H9 (cell line): ENCODE measurements around the gene SLAMF6. TPM values are rescaled to one million over a fixed set of nuclear protein-coding genes. Genes with fewer than 3 reads are reported as not detected.

ENCODE experiments used
- DNase-seq: peaks from one replicate; pipeline ENCODE4 v3.0.0-alpha.2; 2017
- H2AFZ ChIP-seq: one replicate; pipeline ENCODE4 v1.6.1; 2013; ENCODE audit warnings: mild to moderate bottlenecking, low read length, control low read depth, moderate library complexity
- H2AK5ac ChIP-seq: 2 replicates; pipeline ENCODE4 v1.6.1; 2013; ENCODE audit warnings: low read length, control low read depth, mixed read lengths; ENCODE audit not compliant: insufficient read length
- H2BK120ac ChIP-seq: one replicate; pipeline ENCODE4 v1.6.1; 2013; ENCODE audit warnings: low read depth, mild to moderate bottlenecking, low read length, control low read depth, inconsistent platforms; ENCODE audit not compliant: poor library complexity, severe bottlenecking
- H2BK12ac ChIP-seq: 2 replicates; pipeline ENCODE4 v1.6.1; 2013; ENCODE audit warnings: low read length, control low read depth, mixed read lengths, low read depth; ENCODE audit not compliant: insufficient read length
- H2BK15ac ChIP-seq: 2 replicates; pipeline ENCODE4 v1.6.1; 2013; ENCODE audit warnings: low read depth, low read length, control low read depth
- H2BK20ac ChIP-seq: one replicate; pipeline ENCODE4 v1.6.1; 2013; ENCODE audit warnings: low read depth, mild to moderate bottlenecking, low read length, control low read depth, inconsistent platforms; ENCODE audit not compliant: poor library complexity, severe bottlenecking
- H2BK5ac ChIP-seq: 2 replicates; pipeline ENCODE4 v1.6.1; 2013; ENCODE audit warnings: low read length, control low read depth, mixed read lengths; ENCODE audit not compliant: insufficient read length
- H3K14ac ChIP-seq: 2 replicates; pipeline ENCODE4 v1.6.1; 2013; ENCODE audit warnings: low read length, control low read depth; ENCODE audit not compliant: insufficient read depth
- H3K18ac ChIP-seq: 2 replicates; pipeline ENCODE4 v1.6.1; 2013; ENCODE audit warnings: low read depth, mild to moderate bottlenecking, mixed read lengths, low read length, control low read depth; ENCODE audit not compliant: insufficient read length
- H3K23ac ChIP-seq: 2 replicates; pipeline ENCODE4 v1.6.1; 2013; ENCODE audit warnings: low read length, control low read depth, mixed read lengths, low read depth; ENCODE audit not compliant: insufficient read length
- H3K23me2 ChIP-seq: 2 replicates; pipeline ENCODE4 v1.6.1; 2013; ENCODE audit warnings: low read depth, mild to moderate bottlenecking, mixed read lengths, low read length, control low read depth; ENCODE audit not compliant: insufficient read length, poor library complexity, severe bottlenecking
- H3K27ac ChIP-seq: 2 replicates; pipeline ENCODE4 v1.5.1; 2013; ENCODE audit warnings: low read length, control low read depth, mixed read lengths, low read depth; ENCODE audit not compliant: insufficient read length
- H3K27me3 ChIP-seq: 2 replicates; pipeline ENCODE4 v1.6.1; 2013; ENCODE audit warnings: low read length, control low read depth, inconsistent platforms; ENCODE audit not compliant: insufficient read depth
- H3K4ac ChIP-seq: 2 replicates; pipeline ENCODE4 v1.6.1; 2013; ENCODE audit warnings: low read depth, mild to moderate bottlenecking, control low read depth, inconsistent platforms, low read length, moderate library complexity
- H3K4me1 ChIP-seq: 2 replicates; pipeline ENCODE4 v1.6.1; 2013; ENCODE audit warnings: low read length, control low read depth, inconsistent platforms; ENCODE audit not compliant: insufficient read depth
- H3K4me2 ChIP-seq: 2 replicates; pipeline ENCODE4 v1.6.1; 2013; ENCODE audit warnings: low read length, control low read depth, mixed read lengths; ENCODE audit not compliant: insufficient read length, insufficient read depth
- H3K56ac ChIP-seq: 2 replicates; pipeline ENCODE4 v1.6.1; 2013; ENCODE audit warnings: low read depth, mild to moderate bottlenecking, mixed read lengths, low read length, control low read depth; ENCODE audit not compliant: insufficient read length
- H3K79me1 ChIP-seq: 2 replicates; pipeline ENCODE4 v1.6.1; 2013; ENCODE audit warnings: low read depth, mild to moderate bottlenecking, moderate library complexity, low read length, control low read depth, inconsistent platforms; ENCODE audit not compliant: insufficient read depth, poor library complexity, severe bottlenecking
- H3K79me2 ChIP-seq: 2 replicates; pipeline ENCODE4 v1.6.1; 2013; ENCODE audit warnings: low read length, control low read depth, inconsistent platforms; ENCODE audit not compliant: insufficient read depth
- H3K9ac ChIP-seq: 2 replicates; pipeline ENCODE4 v1.6.1; 2013; ENCODE audit warnings: low read length, control low read depth, mixed read lengths; ENCODE audit not compliant: insufficient read length; ENCODE audit errors: extremely low read depth
- H3K9me3 ChIP-seq: one replicate; pipeline ENCODE4 v1.6.1; 2013; ENCODE audit warnings: low read depth, low read length, inconsistent platforms; ENCODE audit not compliant: control insufficient read depth
- H3T11ph ChIP-seq: one replicate; pipeline ENCODE4 v1.6.1; 2013; ENCODE audit warnings: mild to moderate bottlenecking, low read length, control low read depth, inconsistent platforms
- H4K20me1 ChIP-seq: one replicate; pipeline ENCODE4 v1.6.1; 2013; ENCODE audit not compliant: control insufficient read depth, insufficient read length, insufficient read depth
- H4K5ac ChIP-seq: 2 replicates; pipeline ENCODE4 v1.6.1; 2013; ENCODE audit warnings: low read depth, mild to moderate bottlenecking, mixed read lengths, low read length, control low read depth; ENCODE audit not compliant: insufficient read length
- H4K8ac ChIP-seq: replicated peaks from 2 replicates; pipeline ENCODE4 v1.6.1; 2013; ENCODE audit warnings: low read length, control low read depth, mixed read lengths, low read depth; ENCODE audit not compliant: insufficient read length
- H4K91ac ChIP-seq: 2 replicates; pipeline ENCODE4 v1.6.1; 2013; ENCODE audit warnings: low read depth, mild to moderate bottlenecking, moderate library complexity, mixed read lengths, low read length, control low read depth; ENCODE audit not compliant: insufficient read length
- H3K27ac Mint-ChIP-seq, 3 experiments: 2 replicates in 2 of 3; 3 replicates in 1 of 3; pipeline ENCODE4 v1.8.0; 2020 to 2021; ENCODE audit warnings: mixed read lengths in 3 of 3, mild to moderate bottlenecking in 1 of 3, moderate library complexity in 1 of 3
- H3K27me3 Mint-ChIP-seq: 2 replicates; pipeline ENCODE4 v1.8.0; 2021; ENCODE audit warnings: low read depth, mild to moderate bottlenecking, moderate library complexity, mixed read lengths
- H3K36me3 Mint-ChIP-seq, 3 experiments: 2 replicates in 2 of 3; 3 replicates in 1 of 3; pipeline ENCODE4 v1.8.0; 2020 to 2021; ENCODE audit warnings: low read depth in 3 of 3, mixed read lengths in 3 of 3; ENCODE audit not compliant: insufficient read depth in 1 of 3
- H3K4me1 Mint-ChIP-seq, 2 experiments: 2 replicates each; pipeline ENCODE4 v1.8.0; 2020; ENCODE audit warnings: mixed read lengths in 2 of 2
- H3K4me3 Mint-ChIP-seq, 2 experiments: 2 replicates in 1 of 2; 3 replicates in 1 of 2; pipeline ENCODE4 v1.8.0; 2020 to 2021; ENCODE audit warnings: mild to moderate bottlenecking in 2 of 2, mixed read lengths in 2 of 2, moderate library complexity in 1 of 2
- H3K9me3 Mint-ChIP-seq, 2 experiments: 2 replicates in 1 of 2; 3 replicates in 1 of 2; pipeline ENCODE4 v1.8.0; 2020; ENCODE audit warnings: mild to moderate bottlenecking in 2 of 2, mixed read lengths in 2 of 2, moderate library complexity in 1 of 2
- CTCF ChIP-seq: fragments of 200-600 bp; sonication (generic); conservative IDR thresholded peaks from 3 replicates; pipeline ENCODE4 v1.8.0; 2021; ENCODE audit warnings: antibody characterized with exemption, mild to moderate bottlenecking
- WGBS: extraction: QIAGEN DNeasy Blood & Tissue Kit; methylation state at CpG from one replicate; pipeline ENCODE4 v1.1.7; 2013; ENCODE audit warnings: missing lambda C conversion rate, low lambda C conversion rate, mixed read lengths; ENCODE audit not compliant: insufficient read length; ENCODE audit errors: extremely low coverage; 5-methylcytosine and 5-hydroxymethylcytosine counted together
- total RNA-seq: library from RNA; stranded (reverse); gene quantifications from 2 replicates; pipeline ENCODE4 v1.2.1, GENCODE V29; 2021

Gene SLAMF6
- total RNA-seq, 1 experiment from 2014 or later, result not detected

GRCh38 chr1:160549665-160550006, 26.6 kb upstream of the SLAMF6 start:
- H3K27me3 Mint-ChIP-seq, result peaks cover 2% of the 10 kb centered on the region; the same call in 1 of the 2 replicates
- no peak for DNase-seq
- H3K9me3 Mint-ChIP-seq, result no peaks in the 10 kb centered on the region
- no peak overlapping the region for H3K27ac Mint-ChIP-seq
- Histone ChIP-seq H2AFZ (no peak overlapping the region), H3K79me1 (no peaks in the 10 kb centered on the region), H2BK120ac (no peak overlapping the region), H3K23me2 (no peaks in the 10 kb centered on the region), H3K27me3 (no peaks in the 10 kb centered on the region), H3K4ac (no peak overlapping the region), H2BK5ac (no peak overlapping the region), H3K23ac (no peak overlapping the region), H2BK20ac (no peak overlapping the region), H3K4me1 (no peaks in the 10 kb centered on the region), H3K4me2 (no peak overlapping the region), H3K56ac (no peak overlapping the region), H3K18ac (no peak overlapping the region), H3K79me2 (no peaks in the 10 kb centered on the region), H4K5ac (no peak overlapping the region), H3T11ph (no peak overlapping the region), H3K27ac (no peak overlapping the region), H2BK15ac (no peak overlapping the region), H3K9me3 (no peaks in the 10 kb centered on the region), H4K8ac (no peak overlapping the region), H4K91ac (no peak overlapping the region), H3K14ac (no peak overlapping the region), H3K9ac (no peak overlapping the region), H2BK12ac (no peak overlapping the region), H2AK5ac (no peak overlapping the region), H4K20me1 (no peaks in the 10 kb centered on the region)
- no CpG with 5 or more reads among the region's 3 CpGs for WGBS
- H3K4me3 Mint-ChIP-seq, result no peak overlapping the region
- 0 out of 4 replicates have a peak, but pooled peaks cover 0 to 2% of the 10 kb centered on the region in 2 experiments for H3K4me1 Mint-ChIP-seq
- H3K36me3 Mint-ChIP-seq, result no peaks in the 10 kb centered on the region
- TF ChIP-seq CTCF, result no peak
